OCI-LY1 (cell line): ENCODE data around the gene KCNN4.

ENCODE experiments used
- CTCF ChIP-seq: fragments of 200-600 bp; sonication (generic), shearing (Covaris generic); IDR thresholded peaks from 2 replicates; pipeline ENCODE4 v1.5.1; 2017; ENCODE audit warnings: mild to moderate bottlenecking, antibody characterized with exemption, low read length, moderate library complexity, mixed read lengths
- EZH2 ChIP-seq: fragments of 200-600 bp; sonication (generic), shearing (Covaris generic); IDR thresholded peaks from 2 replicates; pipeline ENCODE4 v1.8.0; 2017; ENCODE audit warnings: borderline replicate concordance, mixed run types, mild to moderate bottlenecking, antibody characterized with exemption, low read length, moderate library complexity, mixed read lengths

GRCh38 chr19:43719378-43719868 is 61.4 kb downstream of the KCNN4 start:
- no peak for TF ChIP-seq CTCF
- no peak for TF ChIP-seq EZH2
